Raji (cell line): ENCODE results near the gene EIF3L.

Experiments used
- POLR2A ChIP-seq: IDR thresholded peaks from 2 replicates; pipeline ENCODE4 v1.6.1; 2011; ENCODE audit warnings: low read depth, low read length, control low read depth; ENCODE audit not compliant: insufficient read depth

Gene EIF3L

GRCh38 chr22:37924386-37925065 is 75.3 kb downstream of the EIF3L start:
- TF ChIP-seq POLR2A = no peak

- TF ChIP-seq POLR2A = no peak
Observed at GRCh38 chr22:37925330-37925729, 76.1 kb downstream of the EIF3L start.

GRCh38 chr22:37925767-37926166 is 76.5 kb downstream of the EIF3L start:
- no peak for TF ChIP-seq POLR2A

GRCh38 chr22:37926358-37926757 is 77.1 kb downstream of the EIF3L start:
- no peak for TF ChIP-seq POLR2A

GRCh38 chr22:37926771-37927636 is 77.8 kb downstream of the EIF3L start:
- TF ChIP-seq POLR2A = no peak

- no peak for TF ChIP-seq POLR2A
Observed at GRCh38 chr22:37927637-37927936, 78.4 kb downstream of the EIF3L start.

GRCh38 chr22:37929390-37929789 is 80.2 kb downstream of the EIF3L start:
- no peak for TF ChIP-seq POLR2A

GRCh38 chr22:37930270-37930951 is 81.2 kb downstream of the EIF3L start:
- TF ChIP-seq POLR2A = no peak

- no peak for TF ChIP-seq POLR2A
Observed at GRCh38 chr22:37930952-37931440, 81.8 kb downstream of the EIF3L start.

- no peak for TF ChIP-seq POLR2A
Observed at GRCh38 chr22:37931893-37932389, 82.7 kb downstream of the EIF3L start.

GRCh38 chr22:37932401-37932800 is 83.2 kb downstream of the EIF3L start:
- no peak for TF ChIP-seq POLR2A

- TF ChIP-seq POLR2A = no peak
Observed at GRCh38 chr22:37932821-37933578, 83.8 kb downstream of the EIF3L start.

GRCh38 chr22:37933711-37934376 is 84.6 kb downstream of the EIF3L start:
- no peak for TF ChIP-seq POLR2A
